OCI-LY1 (cell line): Measurements from ENCODE around the gene CBFA2T2.

ENCODE experiments used
- EZH2 ChIP-seq: fragments of 200-600 bp; sonication (generic), shearing (Covaris generic); IDR thresholded peaks from 2 replicates; pipeline ENCODE4 v1.8.0; 2017; ENCODE audit warnings: borderline replicate concordance, mixed run types, mild to moderate bottlenecking, antibody characterized with exemption, low read length, moderate library complexity, mixed read lengths
- TF ChIP-seq, protein P1 (sequence below): fragments of 200-600 bp; sonication (generic), shearing (Covaris generic); IDR thresholded peaks from 2 replicates; pipeline ENCODE4 v1.5.1; 2017; ENCODE audit warnings: mild to moderate bottlenecking, antibody characterized with exemption, low read length, moderate library complexity, mixed read lengths

DNA sequence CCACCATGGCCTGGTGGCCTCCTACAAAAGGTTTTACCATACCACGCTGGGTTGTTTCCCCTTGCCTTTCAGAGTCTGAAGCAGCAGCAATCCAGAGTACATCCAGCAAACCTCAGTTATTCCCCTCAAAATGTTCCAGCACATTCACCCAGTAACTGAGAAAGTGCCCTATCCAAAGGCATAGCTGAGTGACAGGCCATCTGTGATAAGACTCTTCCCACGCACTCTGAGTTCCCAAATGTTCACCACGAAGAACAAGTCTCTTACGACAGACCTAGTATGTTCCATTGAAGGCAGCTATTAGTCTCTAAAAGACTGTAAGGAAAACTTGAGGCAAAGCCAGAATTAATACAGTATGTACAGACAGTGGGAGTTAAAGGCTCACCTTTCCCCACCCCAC is 140.6 kb downstream of the CBFA2T2 start:
- TF ChIP-seq, protein P1, sequence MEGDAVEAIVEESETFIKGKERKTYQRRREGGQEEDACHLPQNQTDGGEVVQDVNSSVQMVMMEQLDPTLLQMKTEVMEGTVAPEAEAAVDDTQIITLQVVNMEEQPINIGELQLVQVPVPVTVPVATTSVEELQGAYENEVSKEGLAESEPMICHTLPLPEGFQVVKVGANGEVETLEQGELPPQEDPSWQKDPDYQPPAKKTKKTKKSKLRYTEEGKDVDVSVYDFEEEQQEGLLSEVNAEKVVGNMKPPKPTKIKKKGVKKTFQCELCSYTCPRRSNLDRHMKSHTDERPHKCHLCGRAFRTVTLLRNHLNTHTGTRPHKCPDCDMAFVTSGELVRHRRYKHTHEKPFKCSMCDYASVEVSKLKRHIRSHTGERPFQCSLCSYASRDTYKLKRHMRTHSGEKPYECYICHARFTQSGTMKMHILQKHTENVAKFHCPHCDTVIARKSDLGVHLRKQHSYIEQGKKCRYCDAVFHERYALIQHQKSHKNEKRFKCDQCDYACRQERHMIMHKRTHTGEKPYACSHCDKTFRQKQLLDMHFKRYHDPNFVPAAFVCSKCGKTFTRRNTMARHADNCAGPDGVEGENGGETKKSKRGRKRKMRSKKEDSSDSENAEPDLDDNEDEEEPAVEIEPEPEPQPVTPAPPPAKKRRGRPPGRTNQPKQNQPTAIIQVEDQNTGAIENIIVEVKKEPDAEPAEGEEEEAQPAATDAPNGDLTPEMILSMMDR, result no peak
- TF ChIP-seq EZH2, result no peak
